Testis (tissue), 5 donors: ENCODE measurements around the gene PRMT5. TPM values are rescaled to one million over a fixed set of nuclear protein-coding genes. Genes with fewer than 3 reads are reported as not detected.
A peak's percentile ranks its signal among the peaks of the same experiment; 100 is the strongest.

Experiments used
- DNase-seq: peaks from one replicate; pipeline ENCODE4 v3.0.0-alpha.2; 2019
- H3K27ac ChIP-seq, 2 donors: fragments of 200-600 bp; sonication (generic); one replicate each; pipeline ENCODE4 v1.5.1; 2019
- H3K27me3 ChIP-seq: fragments of 200-600 bp; sonication (generic); one replicate; pipeline ENCODE4 v1.5.1; 2019
- H3K36me3 ChIP-seq: fragments of 200-600 bp; sonication (generic); one replicate; pipeline ENCODE4 v1.5.1; 2017; ENCODE audit warnings: low read depth; ENCODE audit errors: missing control alignments
- H3K4me1 ChIP-seq: fragments of 200-600 bp; sonication (generic); one replicate; pipeline ENCODE4 v1.5.1; 2019
- H3K4me3 ChIP-seq, 2 donors: fragments of 200-600 bp; sonication (generic); one replicate each; pipeline ENCODE4 v1.5.1; 2017 to 2019
- H3K9me3 ChIP-seq: fragments of 200-600 bp; sonication (generic); one replicate; pipeline ENCODE4 v1.5.1; 2017
- CTCF ChIP-seq, 3 experiments: fragments of 450-650 bp in 2 of 3; fragments of 200-600 bp in 1 of 3; sonication (generic) in 1 of 3; IDR thresholded peaks; one replicate each; pipeline ENCODE4 v1.5.1; 2016 to 2019; ENCODE audit warnings: antibody characterized with exemption in 3 of 3, mild to moderate bottlenecking in 2 of 3, moderate library complexity in 1 of 3
- POLR2A ChIP-seq: fragments of 450-650 bp; IDR thresholded peaks from one replicate; pipeline ENCODE4 v1.6.1; 2017; ENCODE audit warnings: antibody characterized with exemption, mild to moderate bottlenecking, moderate library complexity
- WGBS, 2 donors: methylation state at CpG; one replicate each; pipeline ENCODE4 v1.1.5; 2018; 5-methylcytosine and 5-hydroxymethylcytosine counted together
- intact Hi-C: fragments of 100-400 bp; cut with DNase I; formaldehyde crosslinking; loops from one replicate; pipeline ENCODE4 v1.15.1; 2023; ENCODE audit warnings: low total_unique reads
- long read RNA-seq, 2 donors: transcript quantifications; one replicate each; lab custom pipeline, GENCODE V29; 2026
- polyA plus RNA-seq: library from polyadenylated mRNA; stranded (reverse); fragments of 350-450 nt; fragmentation: Illumina TruSeq; extraction: RNeasy Lipid Tissue Mini Kit (QIAGEN cat#74804); gene quantifications from one replicate; pipeline ENCODE4 v1.2.3, GENCODE V29; 2014; ENCODE audit warnings: low read depth, low replicate concordance; ENCODE audit not compliant: insufficient read depth
- total RNA-seq, 2 donors: library from RNA; depleted of rRNA; stranded (reverse); fragments of >200 nt; gene quantifications; one replicate each; pipeline ENCODE4 v1.2.3, GENCODE V29; 2016

The PRMT5 gene
- total RNA-seq (10 to 100 TPM; 62.4 to 76.8 TPM), polyA plus RNA-seq (73.9 TPM)
- long read RNA-seq, donor 1, transcript PRMT5-202 (17 exons, 2,531 nt), result major isoform, 13 of 40 reads
- long read RNA-seq, donor 1, partial matches to known transcripts, result 25 of 40 reads
- long read RNA-seq, donor 1, other reads (novel, unspliced or antisense), result 0 of 40 reads
- long read RNA-seq, donor 2, transcript PRMT5-202 (17 exons, 2,531 nt), result major isoform, 10 of 11 reads
- long read RNA-seq, donor 2, partial matches to known transcripts, result 0 of 11 reads
- long read RNA-seq, donor 2, other reads (novel, unspliced or antisense), result 0 of 11 reads

GRCh38 chr14:22929104-22929960, at the start of gene PRMT5:
TSS of gene PRMT5 (minus strand) at chr14:22929376. CDS start at chr14:22929361, 15 bp downstream.
- H3K4me3 ChIP-seq, result peak within 1 kb of the TSS; percentile 85 to 95
- DNase-seq, result peak; percentile 100
- peak; percentile 24 for TF ChIP-seq POLR2A
- peak in 1 of 3 experiments; percentile 15 for TF ChIP-seq CTCF (IDR thresholded peaks at IDR 0.05)
- peaks cover 12% of the 10 kb centered on the region for H3K4me1 ChIP-seq
- H3K36me3 ChIP-seq, result no peaks in the 10 kb centered on the region
- H3K27me3 ChIP-seq, result no peaks in the 10 kb centered on the region
- WGBS, 2 donors, result 0% methylated on average over 47 to 51 of the region's 51 CpGs
- no peaks in the 10 kb centered on the region for H3K9me3 ChIP-seq
- peak within 1 kb of the TSS; percentile 80 to 92 for H3K27ac ChIP-seq
- intact Hi-C loops, result no loop called here

- Histone ChIP-seq H3K9me3 (no peaks in the 10 kb centered on the region), H3K27ac (no peak overlapping the region), H3K36me3 (no peaks in the 10 kb centered on the region), H3K4me1 (peaks cover 14% of the 10 kb centered on the region), H3K4me3 (no peak overlapping the region), H3K27me3 (no peaks in the 10 kb centered on the region)
- 71 to 82% methylated on average over 3 of the region's 3 CpGs for WGBS, 2 donors
- intact Hi-C loops, result no loop called here
- no peak for TF ChIP-seq CTCF (IDR thresholded peaks at IDR 0.05)
- TF ChIP-seq POLR2A, result no peak
- DNase-seq, result no peak
Measured at GRCh38 chr14:22978487-22978837, 49.3 kb upstream of the PRMT5 start.

GRCh38 chr14:22977684-22978486, 48.7 kb upstream of the PRMT5 start:
- Histone ChIP-seq H3K4me3 (no peak overlapping the region), H3K36me3 (no peaks in the 10 kb centered on the region), H3K4me1 (peaks cover 14% of the 10 kb centered on the region), H3K27me3 (no peaks in the 10 kb centered on the region), H3K9me3 (no peaks in the 10 kb centered on the region), H3K27ac (no peak overlapping the region)
- DNase-seq, result peak; percentile 56
- TF ChIP-seq POLR2A, result no peak
- TF ChIP-seq CTCF (IDR thresholded peaks at IDR 0.05), result no peak
- intact Hi-C loops, result no loop called here
- 55 to 58% methylated on average over 8 of the region's 8 CpGs for WGBS, 2 donors

GRCh38 chr14:22977434-22977683, 48.2 kb upstream of the PRMT5 start:
- Histone ChIP-seq H3K27me3 (no peaks in the 10 kb centered on the region), H3K4me1 (peaks cover 14% of the 10 kb centered on the region), H3K4me3 (no peak overlapping the region), H3K36me3 (no peaks in the 10 kb centered on the region), H3K9me3 (no peaks in the 10 kb centered on the region), H3K27ac (no peak overlapping the region)
- TF ChIP-seq CTCF (IDR thresholded peaks at IDR 0.05) (no peak), POLR2A (no peak)
- no peak for DNase-seq
- intact Hi-C loops, result no loop called here
